CD14-positive monocyte (primary cell): ENCODE results near the gene KLHL3. TPM values are rescaled to one million over a fixed set of nuclear protein-coding genes. Genes with fewer than 3 reads are reported as not detected.

Experiments
- DNase-seq, 3 donors: peaks; one replicate each; pipeline ENCODE4 v3.0.0-alpha.2; 2011 to 2022
- H2AFZ ChIP-seq: 2 replicates; pipeline ENCODE4 v1.6.0; 2012; ENCODE audit warnings: mild to moderate bottlenecking, low read depth, low read length, inconsistent platforms; ENCODE audit not compliant: insufficient read depth, poor library complexity, severe bottlenecking
- H3K27ac ChIP-seq, 2 donors: 1 replicate in 1 of 2; 2 replicates in 1 of 2; pipeline ENCODE4 v1.5.1; 2012 to 2013; ENCODE audit warnings: low read length in 2 of 2, control low read depth in 1 of 2, inconsistent platforms in 1 of 2, low read depth in 1 of 2, mild to moderate bottlenecking in 1 of 2
- H3K27me3 ChIP-seq, 2 donors: one replicate each; pipeline versions ENCODE4 v1.6.0 to v1.6.1; 2011 to 2013; ENCODE audit warnings: low read length in 2 of 2; ENCODE audit not compliant: control insufficient read depth in 2 of 2, insufficient read depth in 2 of 2
- H3K36me3 ChIP-seq, 2 donors: replicated peaks in 1 of 2; 1 replicate in 1 of 2; 2 replicates in 1 of 2; pipeline versions ENCODE4 v1.5.1 to v1.6.1; 2012 to 2013; ENCODE audit warnings: low read length in 2 of 2, control low read depth in 1 of 2, inconsistent platforms in 1 of 2, mild to moderate bottlenecking in 1 of 2; ENCODE audit not compliant: insufficient read depth in 2 of 2, control insufficient read depth in 1 of 2
- H3K4me1 ChIP-seq, 2 donors: 1 replicate in 1 of 2; 2 replicates in 1 of 2; pipeline versions ENCODE4 v1.5.1 to v1.6.1; 2012 to 2013; ENCODE audit warnings: low read length in 2 of 2, control low read depth in 1 of 2, inconsistent platforms in 1 of 2, mild to moderate bottlenecking in 1 of 2, moderate library complexity in 1 of 2; ENCODE audit not compliant: insufficient read depth in 2 of 2, control insufficient read depth in 1 of 2
- H3K4me2 ChIP-seq: replicated peaks from 2 replicates; pipeline ENCODE3; 2012; ENCODE audit warnings: low read length, moderate library complexity, mild to moderate bottlenecking; ENCODE audit not compliant: poor library complexity, severe bottlenecking; ENCODE audit errors: extremely low read depth
- H3K4me3 ChIP-seq, 3 experiments: fragments of 200-600 bp in 1 of 3; sonication (generic) in 1 of 3; replicated peaks in 1 of 3; 1 replicate in 2 of 3; 2 replicates in 1 of 3; pipeline ENCODE4 v1.5.1; 2011 to 2013; ENCODE audit warnings: low read length in 3 of 3, mild to moderate bottlenecking in 3 of 3, control low read depth in 2 of 3, low read depth in 2 of 3, inconsistent platforms in 1 of 3, moderate library complexity in 1 of 3
- H3K79me2 ChIP-seq: 2 replicates; pipeline ENCODE4 v1.6.0; 2012; ENCODE audit warnings: mild to moderate bottlenecking, control low read depth, inconsistent platforms, low read length, moderate library complexity; ENCODE audit not compliant: insufficient read depth
- H3K9ac ChIP-seq: 2 replicates; pipeline ENCODE4 v1.6.0; 2017; ENCODE audit warnings: low read length, mild to moderate bottlenecking; ENCODE audit not compliant: insufficient read depth, poor library complexity, severe bottlenecking
- H3K9me3 ChIP-seq, 2 donors: replicated peaks in 1 of 2; 1 replicate in 1 of 2; 2 replicates in 1 of 2; pipeline versions ENCODE4 v1.5.1 to v1.6.1; 2012 to 2013; ENCODE audit warnings: low read length in 2 of 2, control low read depth in 1 of 2; ENCODE audit not compliant: control insufficient read depth in 1 of 2, insufficient read depth in 1 of 2
- H4K20me1 ChIP-seq: 2 replicates; pipeline ENCODE4 v1.6.0; 2012; ENCODE audit warnings: mild to moderate bottlenecking, low read length, control low read depth, moderate library complexity; ENCODE audit not compliant: insufficient read depth
- H3K27ac Mint-ChIP-seq, 7 donors: one replicate each; pipeline ENCODE4 v1.8.0; 2020; ENCODE audit warnings: mild to moderate bottlenecking in 7 of 7, mixed read lengths in 7 of 7, moderate library complexity in 6 of 7, inconsistent platforms in 2 of 7
- H3K27me3 Mint-ChIP-seq, 3 donors: one replicate each; pipeline ENCODE4 v1.8.0; 2021 to 2022; ENCODE audit warnings: low read depth in 3 of 3, mild to moderate bottlenecking in 3 of 3, mixed read lengths in 3 of 3, moderate library complexity in 3 of 3, inconsistent platforms in 1 of 3
- H3K36me3 Mint-ChIP-seq, 2 donors: one replicate each; pipeline ENCODE4 v1.8.0; 2020; ENCODE audit warnings: mixed read lengths in 2 of 2, inconsistent platforms in 1 of 2, mild to moderate bottlenecking in 1 of 2
- H3K4me1 Mint-ChIP-seq: one replicate; pipeline ENCODE4 v1.8.0; 2020; ENCODE audit warnings: mild to moderate bottlenecking, mixed read lengths
- H3K4me3 Mint-ChIP-seq, 2 donors: one replicate each; pipeline ENCODE4 v1.8.0; 2020; ENCODE audit warnings: mild to moderate bottlenecking in 2 of 2, mixed read lengths in 2 of 2, moderate library complexity in 1 of 2
- H3K9me3 Mint-ChIP-seq, 7 donors: one replicate each; pipeline ENCODE4 v1.8.0; 2020 to 2022; ENCODE audit warnings: mixed read lengths in 7 of 7, mild to moderate bottlenecking in 6 of 7, moderate library complexity in 6 of 7, inconsistent platforms in 2 of 7
- CTCF ChIP-seq: fragments of 200-600 bp; IDR thresholded peaks from one replicate; pipeline ENCODE4 v1.8.0; 2022; ENCODE audit warnings: antibody characterized with exemption, mild to moderate bottlenecking
- WGBS: methylation state at CpG from one replicate; pipeline ENCODE4 v1.1.5; 2013; ENCODE audit warnings: missing lambda C conversion rate; ENCODE audit not compliant: insufficient coverage; 5-methylcytosine and 5-hydroxymethylcytosine counted together
- intact Hi-C, 2 donors: fragments of 100-400 bp; cut with micrococcal nuclease; formaldehyde crosslinking; loops; one replicate each; pipeline versions ENCODE4 v1.15.0 to v1.15.1; 2023
- polyA plus RNA-seq, 3 donors: library from polyadenylated mRNA; depleted of rRNA in 1 of 3; unstranded in 2 of 3; stranded (reverse) in 1 of 3; fragments of 300-500 nt in 2 of 3; fragments of >200 nt in 1 of 3; fragmentation: Illumina TruSeq in 2 of 3; gene quantifications; 1 replicate in 2 of 3; 2 replicates in 1 of 3; pipeline ENCODE4 v1.2.3, GENCODE V29; 2012 to 2021

The KLHL3 gene
- polyA plus RNA-seq, 3 donors: 0.71 TPM; not detected in 2

DNA sequence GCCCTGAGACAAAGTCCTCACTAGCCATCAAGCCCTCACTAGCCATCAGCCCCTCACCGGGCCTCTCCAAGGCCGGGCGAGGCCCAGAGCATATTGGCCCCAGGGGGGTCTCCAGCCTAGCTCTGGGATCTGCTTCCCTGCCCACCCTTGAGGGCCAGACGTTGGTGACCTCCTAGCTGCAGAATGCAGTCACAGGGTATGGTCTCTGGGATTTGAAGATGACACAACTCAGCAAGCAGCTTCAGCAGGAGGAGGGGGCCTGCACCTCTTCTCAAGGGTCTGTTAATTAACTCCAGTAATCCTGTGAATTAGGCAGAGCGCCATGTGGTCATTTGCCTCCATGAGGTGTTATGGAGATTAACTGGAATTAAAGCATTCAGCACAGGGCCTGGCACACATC, 119.8 kb downstream of the KLHL3 start:
- Mint-ChIP-seq H3K36me3 (no peaks in the 10 kb centered on the region), H3K27me3 (peaks cover 1 to 5% (median 3%) of the 10 kb centered on the region in 3 donors), H3K4me3 (no peak overlapping the region), H3K27ac (no peak overlapping the region), H3K9me3 (no peaks in the 10 kb centered on the region), H3K4me1 (peaks cover 22% of the 10 kb centered on the region)
- Histone ChIP-seq H3K4me2 (no peak overlapping the region), H3K4me3 (no peak overlapping the region), H4K20me1 (no peaks in the 10 kb centered on the region), H2AFZ (no peak overlapping the region), H3K9ac (no peak overlapping the region), H3K9me3 (no peaks in the 10 kb centered on the region), H3K4me1 (peaks cover 15 to 20% of the 10 kb centered on the region in 2 donors), H3K79me2 (no peaks in the 10 kb centered on the region), H3K27ac (no peak overlapping the region), H3K36me3 (no peaks in the 10 kb centered on the region), H3K27me3 (no peaks in the 10 kb centered on the region)
- DNase-seq: no peak
- TF ChIP-seq CTCF: no peak
- 98% methylated on average over 5 of the region's 5 CpGs for WGBS
- intact Hi-C loops: no loop called here

- H4K20me1 ChIP-seq: no peaks in the 10 kb centered on the region
- H2AFZ ChIP-seq: no peak overlapping the region
- H3K4me1 Mint-ChIP-seq: peaks cover 22% of the 10 kb centered on the region
- no peak overlapping the region for H3K27ac ChIP-seq
- peak overlapping the region in 1 of 7 donors; percentile 4 for H3K27ac Mint-ChIP-seq
- intact Hi-C loops: no loop called here
- no peaks in the 10 kb centered on the region for H3K27me3 ChIP-seq
- H3K4me2 ChIP-seq: no peak overlapping the region
- H3K4me3 Mint-ChIP-seq: no peak overlapping the region
- peaks cover 15 to 20% of the 10 kb centered on the region in 2 donors for H3K4me1 ChIP-seq
- no peak overlapping the region for H3K4me3 ChIP-seq
- 100% methylated on average over 2 of the region's 5 CpGs for WGBS
- no peak for DNase-seq
- no peaks in the 10 kb centered on the region for H3K36me3 ChIP-seq
- no peak overlapping the region for H3K9ac ChIP-seq
- no peaks in the 10 kb centered on the region for H3K9me3 ChIP-seq
- TF ChIP-seq CTCF: no peak
- H3K27me3 Mint-ChIP-seq: peaks cover 1 to 5% (median 3%) of the 10 kb centered on the region in 3 donors
- no peaks in the 10 kb centered on the region for H3K79me2 ChIP-seq
- no peaks in the 10 kb centered on the region for H3K36me3 Mint-ChIP-seq
- no peaks in the 10 kb centered on the region for H3K9me3 Mint-ChIP-seq
Measured at GRCh38 chr5:137615171-137615775, 120.6 kb downstream of the KLHL3 start.
